WTC11 (cell line): ENCODE measurements around the gene PHAF1. TPM values are rescaled to one million over a fixed set of nuclear protein-coding genes. Genes with fewer than 3 reads are reported as not detected.

Experiments used
- ATAC-seq: fragments of 200-7000 bp; cut with Tn5 transposase; 2 replicates; pipeline ENCODE4 v1.10.0; 2021; ENCODE audit warnings: mild to moderate bottlenecking, moderate library complexity
- CTCF ChIA-PET: fragments of 300-600 bp; sonication (Branson Sonifier 250); formaldehyde crosslinking; loops from one replicate; lab custom pipeline; 2021; ENCODE audit warnings: antibody characterized with exemption; lab: Charles Lee
- POLR2A ChIA-PET: fragments of 350-600 bp; sonication (Branson Sonifier 250); formaldehyde crosslinking; loops from one replicate; lab custom pipeline; 2021; ENCODE audit warnings: antibody characterized with exemption; lab: Charles Lee
- DNase-seq: peaks from one replicate; pipeline ENCODE4 v3.0.0; 2021; ENCODE audit warnings: low spot score
- H3K27ac Mint-ChIP-seq: 2 replicates; pipeline ENCODE4 v1.8.0; 2021; ENCODE audit warnings: mixed read lengths
- H3K27me3 Mint-ChIP-seq: 2 replicates; pipeline ENCODE4 v1.8.0; 2021; ENCODE audit warnings: low read depth, mild to moderate bottlenecking, moderate library complexity, mixed read lengths
- H3K36me3 Mint-ChIP-seq: 2 replicates; pipeline ENCODE4 v1.8.0; 2021; ENCODE audit warnings: mixed read lengths
- H3K4me1 Mint-ChIP-seq: 2 replicates; pipeline ENCODE4 v1.8.0; 2022; ENCODE audit warnings: mixed read lengths
- H3K4me3 Mint-ChIP-seq: 2 replicates; pipeline ENCODE4 v1.8.0; 2021; ENCODE audit warnings: mild to moderate bottlenecking, moderate library complexity, mixed read lengths
- H3K9me3 Mint-ChIP-seq: 2 replicates; pipeline ENCODE4 v1.8.0; 2021; ENCODE audit warnings: mixed read lengths
- ATF1 ChIP-seq: sonication (generic); formaldehyde crosslinking; IDR thresholded peaks from 2 replicates; pipeline ENCODE4 v1.8.1; 2023; ENCODE audit warnings: mild to moderate bottlenecking, moderate library complexity, missing genetic modification reagents
- E2F5 ChIP-seq: sonication (generic); formaldehyde crosslinking; IDR thresholded peaks from 2 replicates; pipeline ENCODE4 v1.8.1; 2022; ENCODE audit warnings: mild to moderate bottlenecking, moderate library complexity, missing genetic modification reagents
- ESRRA ChIP-seq: sonication (generic); formaldehyde crosslinking; IDR thresholded peaks from 2 replicates; pipeline ENCODE4 v1.8.1; 2022; ENCODE audit warnings: mild to moderate bottlenecking, missing genetic modification reagents, borderline replicate concordance
- MLX ChIP-seq: sonication (generic); formaldehyde crosslinking; IDR thresholded peaks from 2 replicates; pipeline ENCODE4 v1.8.1; 2023; ENCODE audit warnings: mild to moderate bottlenecking, missing genetic modification reagents, moderate library complexity
- MXD4 ChIP-seq: fragments of 250-450 bp; sonication (Bioruptor Pico); IDR thresholded peaks from 2 replicates; pipeline ENCODE4 v1.8.0; 2021; ENCODE audit warnings: mild to moderate bottlenecking, moderate library complexity, borderline replicate concordance
- SMAD4 ChIP-seq: sonication (generic); formaldehyde crosslinking; IDR thresholded peaks from 2 replicates; pipeline ENCODE4 v1.8.0; 2022; ENCODE audit warnings: mild to moderate bottlenecking, missing genetic modification reagents
- SP1 ChIP-seq: sonication (generic); formaldehyde crosslinking; conservative IDR thresholded peaks from 2 replicates; pipeline ENCODE4 v1.8.1; 2022; ENCODE audit warnings: missing genetic modification reagents
- USF2 ChIP-seq: sonication (generic); formaldehyde crosslinking; IDR thresholded peaks from 2 replicates; pipeline ENCODE4 v1.8.1; 2023; ENCODE audit warnings: mild to moderate bottlenecking, missing genetic modification reagents, moderate library complexity
- ZNF232 ChIP-seq: sonication (generic); formaldehyde crosslinking; IDR thresholded peaks from 2 replicates; pipeline ENCODE4 v1.8.0; 2022; ENCODE audit warnings: mild to moderate bottlenecking, missing genetic modification reagents
- ZNF317 ChIP-seq: sonication (generic); formaldehyde crosslinking; IDR thresholded peaks from 2 replicates; pipeline ENCODE4 v1.8.1; 2023; ENCODE audit warnings: low read depth, mild to moderate bottlenecking, moderate library complexity, missing genetic modification reagents, borderline replicate concordance
- ZNF423 ChIP-seq: fragments of 250-450 bp; sonication (Bioruptor Pico); IDR thresholded peaks from 2 replicates; pipeline ENCODE4 v2.1.2; 2022; ENCODE audit warnings: mild to moderate bottlenecking, moderate library complexity
- ZNF532 ChIP-seq: fragments of 250-450 bp; sonication (Bioruptor Pico); IDR thresholded peaks from 2 replicates; pipeline ENCODE4 v1.9.0; 2021; ENCODE audit warnings: mild to moderate bottlenecking, borderline replicate concordance
- ZNF671 ChIP-seq: fragments of 250-450 bp; sonication (Bioruptor Pico); IDR thresholded peaks from 2 replicates; pipeline ENCODE4 v1.8.0; 2021; ENCODE audit warnings: mild to moderate bottlenecking
- total RNA-seq: library from RNA; stranded (reverse); gene quantifications from 3 replicates; pipeline ENCODE4 v1.2.3, GENCODE V29; 2021
- TF ChIP-seq, protein P1 (sequence below): sonication (generic); formaldehyde crosslinking; IDR thresholded peaks from 2 replicates; pipeline ENCODE4 v1.8.1; 2022; ENCODE audit warnings: missing genetic modification reagents, borderline replicate concordance
- TF ChIP-seq, protein P2 (sequence below): sonication (generic); formaldehyde crosslinking; IDR thresholded peaks from 2 replicates; pipeline ENCODE4 v1.8.0; 2023; ENCODE audit warnings: mild to moderate bottlenecking, missing genetic modification reagents

PHAF1 gene
- total RNA-seq, 1 experiment from 2014 or later, result 18.8 TPM

- no peaks in the 10 kb centered on the region for H3K4me1 Mint-ChIP-seq
- no peak overlapping the region for H3K4me3 Mint-ChIP-seq
- H3K27ac Mint-ChIP-seq, result no peak overlapping the region
- ChIA-PET CTCF (interaction anchor here (1.1 to 5.6 kb wide), 6 partner anchors 8 to 146 kb away, joined by 3 to 62 read pairs (median 4); partner anchors contain the start of gene CES3), POLR2A (no interaction called here)
- no peak for TF ChIP-seq MXD4 (CRISPR knock-in tag)
- TF ChIP-seq ZNF671 (CRISPR knock-in tag), result no peak
- no peak for TF ChIP-seq ZNF532 (CRISPR knock-in tag)
- no peak for TF ChIP-seq SP1 (CRISPR knock-in tag)
- TF ChIP-seq SMAD4 (CRISPR knock-in tag), result no peak
- TF ChIP-seq, protein P1, sequence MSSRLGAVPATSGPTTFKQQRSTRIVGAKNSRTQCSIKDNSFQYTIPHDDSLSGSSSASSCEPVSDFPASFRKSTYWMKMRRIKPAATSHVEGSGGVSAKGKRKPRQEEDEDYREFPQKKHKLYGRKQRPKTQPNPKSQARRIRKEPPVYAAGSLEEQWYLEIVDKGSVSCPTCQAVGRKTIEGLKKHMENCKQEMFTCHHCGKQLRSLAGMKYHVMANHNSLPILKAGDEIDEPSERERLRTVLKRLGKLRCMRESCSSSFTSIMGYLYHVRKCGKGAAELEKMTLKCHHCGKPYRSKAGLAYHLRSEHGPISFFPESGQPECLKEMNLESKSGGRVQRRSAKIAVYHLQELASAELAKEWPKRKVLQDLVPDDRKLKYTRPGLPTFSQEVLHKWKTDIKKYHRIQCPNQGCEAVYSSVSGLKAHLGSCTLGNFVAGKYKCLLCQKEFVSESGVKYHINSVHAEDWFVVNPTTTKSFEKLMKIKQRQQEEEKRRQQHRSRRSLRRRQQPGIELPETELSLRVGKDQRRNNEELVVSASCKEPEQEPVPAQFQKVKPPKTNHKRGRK (CRISPR knock-in tag), result no peak
- TF ChIP-seq, protein P2, sequence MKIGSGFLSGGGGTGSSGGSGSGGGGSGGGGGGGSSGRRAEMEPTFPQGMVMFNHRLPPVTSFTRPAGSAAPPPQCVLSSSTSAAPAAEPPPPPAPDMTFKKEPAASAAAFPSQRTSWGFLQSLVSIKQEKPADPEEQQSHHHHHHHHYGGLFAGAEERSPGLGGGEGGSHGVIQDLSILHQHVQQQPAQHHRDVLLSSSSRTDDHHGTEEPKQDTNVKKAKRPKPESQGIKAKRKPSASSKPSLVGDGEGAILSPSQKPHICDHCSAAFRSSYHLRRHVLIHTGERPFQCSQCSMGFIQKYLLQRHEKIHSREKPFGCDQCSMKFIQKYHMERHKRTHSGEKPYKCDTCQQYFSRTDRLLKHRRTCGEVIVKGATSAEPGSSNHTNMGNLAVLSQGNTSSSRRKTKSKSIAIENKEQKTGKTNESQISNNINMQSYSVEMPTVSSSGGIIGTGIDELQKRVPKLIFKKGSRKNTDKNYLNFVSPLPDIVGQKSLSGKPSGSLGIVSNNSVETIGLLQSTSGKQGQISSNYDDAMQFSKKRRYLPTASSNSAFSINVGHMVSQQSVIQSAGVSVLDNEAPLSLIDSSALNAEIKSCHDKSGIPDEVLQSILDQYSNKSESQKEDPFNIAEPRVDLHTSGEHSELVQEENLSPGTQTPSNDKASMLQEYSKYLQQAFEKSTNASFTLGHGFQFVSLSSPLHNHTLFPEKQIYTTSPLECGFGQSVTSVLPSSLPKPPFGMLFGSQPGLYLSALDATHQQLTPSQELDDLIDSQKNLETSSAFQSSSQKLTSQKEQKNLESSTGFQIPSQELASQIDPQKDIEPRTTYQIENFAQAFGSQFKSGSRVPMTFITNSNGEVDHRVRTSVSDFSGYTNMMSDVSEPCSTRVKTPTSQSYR (CRISPR knock-in tag), result no peak
- TF ChIP-seq ATF1, result no peak
- no peak for TF ChIP-seq ZNF317 (CRISPR knock-in tag)
- no peak for TF ChIP-seq MLX (CRISPR knock-in tag)
- TF ChIP-seq ZNF423 (CRISPR knock-in tag), result no peak
- TF ChIP-seq USF2, result no peak
- no peak for TF ChIP-seq ZNF232 (CRISPR knock-in tag)
- TF ChIP-seq ESRRA (CRISPR knock-in tag), result no peak
- TF ChIP-seq E2F5 (CRISPR knock-in tag), result no peak
- no peak for ATAC-seq
- no peaks in the 10 kb centered on the region; the same call in 1 of the 2 replicates for H3K27me3 Mint-ChIP-seq
- no peaks in the 10 kb centered on the region for H3K36me3 Mint-ChIP-seq
- 0 out of 2 replicates have a peak, but pooled peaks cover 3% of the 10 kb centered on the region for H3K9me3 Mint-ChIP-seq
- no peak for DNase-seq
Observed at GRCh38 chr16:67100569-67101310, 9.0 kb upstream of the PHAF1 start.
